Mammary microvascular endothelial cell (primary cell): ENCODE data around the gene KLF1. TPM values are rescaled to one million over a fixed set of nuclear protein-coding genes. Genes with fewer than 3 reads are reported as not detected.

Source experiments
- total RNA-seq: library from RNA; depleted of rRNA; stranded (reverse); fragments of >200 nt; gene quantifications from 2 replicates; pipeline ENCODE4 v1.2.3, GENCODE V29; 2015

The KLF1 gene
- total RNA-seq, result not detected in 2 replicates

DNA sequence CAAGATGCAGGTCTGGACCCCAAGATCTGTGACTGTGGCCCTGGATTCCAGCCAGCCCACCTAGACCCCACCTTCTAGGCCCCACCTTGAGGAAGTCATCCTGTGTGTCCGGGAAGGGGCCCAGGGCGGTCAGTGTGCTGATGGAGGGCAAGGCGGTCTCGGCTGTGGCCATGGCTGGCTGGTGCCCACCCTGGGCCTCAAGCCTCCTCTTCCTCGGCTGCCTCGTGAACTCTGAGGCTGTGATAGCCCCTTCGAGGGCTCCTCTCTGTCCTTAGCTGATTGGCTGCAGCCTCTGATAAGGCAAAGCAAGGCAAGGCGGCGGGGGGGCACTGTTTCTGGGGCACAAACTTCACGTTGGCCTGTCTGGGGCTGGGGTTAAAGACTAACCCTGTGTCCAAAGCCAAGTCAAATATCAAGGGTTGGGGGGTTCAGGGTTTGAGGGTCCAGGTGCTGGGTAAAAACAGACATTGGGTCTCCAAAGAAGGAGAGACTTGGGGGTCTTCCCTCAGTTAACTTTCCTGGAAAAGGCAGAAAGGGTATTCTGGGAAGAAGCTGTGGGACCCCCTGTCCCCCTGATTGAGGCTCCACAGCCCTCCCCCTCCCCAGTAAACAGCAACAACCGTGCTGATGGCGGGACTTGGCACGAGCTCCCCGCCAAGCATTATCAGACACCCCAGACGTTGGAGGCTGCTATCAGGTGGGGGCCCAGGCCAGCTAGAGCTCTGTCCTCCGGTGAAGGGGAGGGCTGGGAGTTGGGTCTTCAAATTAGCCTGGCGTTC lies at the start of gene KLF1:
TSS of gene KLF1 (minus strand) at position 233 of the 779 bp plus-strand sequence. CDS start at position 172, 61 bp downstream.

DNA sequence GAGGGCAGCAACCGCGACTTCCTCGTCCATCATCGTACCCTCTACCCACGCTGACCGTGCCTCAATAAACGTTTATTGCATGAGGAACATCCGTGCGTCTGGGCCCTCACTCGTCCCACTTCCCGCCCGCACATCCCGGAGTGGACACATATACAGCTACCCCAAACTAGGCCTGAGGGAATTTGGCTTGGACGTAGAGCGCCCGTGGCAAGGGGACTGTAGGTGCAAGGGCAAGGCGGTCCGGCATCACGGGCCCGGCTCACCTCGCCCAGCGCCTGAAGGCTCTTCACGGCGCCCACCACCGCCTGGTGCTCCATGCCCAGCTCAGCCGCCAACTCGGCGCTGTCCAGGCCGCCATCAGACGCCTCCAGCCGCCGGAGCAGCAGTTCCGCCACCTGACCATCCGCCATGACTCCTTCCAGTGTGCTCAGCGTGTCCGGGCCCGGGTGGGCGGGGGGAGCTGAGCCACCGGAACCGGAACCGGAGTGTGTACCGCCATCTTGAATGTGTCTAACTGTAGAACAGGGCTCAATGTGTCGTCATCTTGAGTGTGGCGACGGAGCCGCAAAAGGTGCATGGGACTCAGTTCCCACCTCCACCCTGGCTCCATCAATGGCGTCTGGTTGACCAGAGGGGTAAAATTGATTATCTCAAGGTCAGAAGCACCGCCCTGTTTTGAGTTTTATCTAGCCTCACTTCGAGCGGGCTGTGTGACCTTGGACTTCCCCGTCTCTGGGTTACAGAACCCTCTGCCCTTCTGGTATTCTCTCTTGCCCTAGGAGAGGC lies 46.5 kb upstream of the KLF1 start, which contains the start of gene FARSA:
TSS of gene FARSA (minus strand) at position 425 of the 786 bp plus-strand sequence. CDS start at position 410, 15 bp downstream.

DNA sequence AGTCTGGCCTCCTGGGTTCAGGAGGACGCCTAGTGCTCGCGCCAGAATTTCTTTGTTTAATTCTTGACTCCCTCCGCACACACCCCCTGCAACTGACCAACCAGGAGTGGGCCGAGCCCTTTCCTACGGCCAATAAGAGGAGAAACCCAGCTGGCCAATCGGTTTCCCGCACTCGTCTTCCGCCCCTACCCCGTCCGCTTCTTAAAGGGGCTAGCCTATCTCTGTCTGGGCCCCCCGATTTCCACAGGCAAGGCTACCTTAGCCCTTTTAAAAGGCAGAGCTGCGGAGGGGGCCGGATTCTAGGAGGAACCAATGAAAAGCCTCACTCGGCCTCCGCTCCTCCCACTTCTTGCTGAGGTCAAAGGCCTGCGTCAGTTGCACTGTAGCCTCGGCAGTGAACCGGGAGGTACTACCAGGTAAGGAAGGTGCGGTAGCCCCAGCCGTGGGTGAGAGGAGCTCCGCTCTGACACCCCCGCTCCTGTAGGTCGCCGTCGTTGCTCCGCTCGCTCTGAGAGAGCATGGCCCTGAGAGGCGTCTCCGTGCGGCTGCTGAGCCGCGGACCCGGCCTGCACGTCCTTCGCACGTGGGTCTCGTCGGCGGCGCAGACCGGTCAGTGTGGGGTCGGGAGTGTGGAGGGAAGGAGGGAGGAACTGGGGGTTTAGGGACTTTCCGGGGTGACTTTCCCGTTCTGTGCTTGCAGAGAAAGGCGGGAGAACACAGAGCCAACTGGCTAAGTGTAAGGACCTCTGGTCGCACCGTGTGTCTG lies 4.0 kb upstream of the KLF1 start, which contains the start of gene GCDH:
TSS of gene GCDH (plus strand) at position 374 of the 766 bp plus-strand sequence. CDS start at position 519, 145 bp downstream.

DNA sequence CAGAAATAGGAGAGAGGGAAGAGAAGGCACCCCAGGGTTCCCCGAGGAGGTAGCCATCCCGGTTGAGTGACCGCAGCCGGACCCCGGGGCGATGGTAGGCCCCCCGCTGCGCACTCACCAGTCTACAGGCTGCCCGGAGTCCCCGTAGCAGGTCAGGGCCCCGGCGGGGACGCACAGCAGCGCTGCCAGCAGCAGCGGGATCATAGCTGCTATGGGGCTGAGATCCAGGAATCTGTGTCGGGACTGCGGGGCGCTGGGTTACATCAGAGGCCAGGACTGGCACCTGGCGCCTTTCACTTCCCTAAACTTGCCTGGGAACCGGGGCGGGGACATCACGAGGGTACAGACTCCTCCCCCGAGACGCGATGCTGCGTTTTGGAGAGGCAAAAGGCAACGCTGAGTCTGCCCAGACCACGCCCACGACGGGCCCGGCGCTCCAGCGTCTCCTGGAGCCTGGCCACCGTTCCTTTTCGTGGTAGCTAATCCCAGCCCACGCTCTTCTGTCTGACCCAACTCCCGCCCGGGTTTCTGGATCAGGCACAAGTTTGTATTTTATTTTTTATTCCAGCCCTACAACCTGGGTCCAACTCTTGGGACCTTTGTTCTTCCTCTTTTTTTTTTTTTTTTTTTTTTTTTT lies 5.7 kb downstream of the KLF1 start, which contains the start of gene DNASE2:
TSS of gene DNASE2 (minus strand) at position 278 of the 637 bp plus-strand sequence. CDS start at position 204, 74 bp downstream.

DNA sequence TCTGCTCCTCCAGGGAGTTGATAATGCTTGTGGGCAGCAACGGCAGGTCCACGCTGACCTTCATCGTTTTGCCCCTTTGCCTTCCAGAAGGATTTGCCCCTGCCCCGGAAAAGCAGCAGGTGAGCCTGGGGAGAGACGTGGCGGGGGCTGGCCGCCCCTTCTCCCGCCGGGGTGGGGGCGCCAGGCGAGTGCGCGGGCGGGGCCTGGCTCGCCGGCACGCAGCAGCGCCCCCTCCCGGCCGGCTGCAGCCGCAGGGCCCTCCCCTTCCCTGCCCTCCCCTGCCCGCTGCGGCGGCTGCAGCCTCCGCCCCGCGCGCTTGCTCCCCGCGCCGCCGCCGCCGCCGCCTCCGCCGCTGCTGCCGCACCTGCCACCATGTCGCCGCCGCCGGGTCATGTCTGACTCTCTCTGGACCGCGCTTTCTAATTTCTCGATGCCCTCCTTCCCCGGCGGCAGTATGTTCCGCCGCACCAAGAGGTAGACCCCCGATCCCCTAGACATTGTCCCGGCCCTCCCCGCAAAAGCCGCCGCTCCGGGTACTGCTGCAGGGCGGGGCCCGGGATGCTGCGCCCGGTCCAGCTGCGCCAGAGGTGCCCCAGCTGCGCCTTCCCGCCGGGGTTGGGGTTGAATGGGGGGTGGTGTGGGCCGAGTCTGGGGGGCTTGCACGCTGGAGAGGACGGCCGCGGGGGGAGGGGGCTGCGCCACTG lies 48.7 kb downstream of the KLF1 start, which contains the start of gene MAST1:
TSS of gene MAST1 (plus strand) at position 334 of the 704 bp plus-strand sequence. CDS start at position 392, 58 bp downstream.

DNA sequence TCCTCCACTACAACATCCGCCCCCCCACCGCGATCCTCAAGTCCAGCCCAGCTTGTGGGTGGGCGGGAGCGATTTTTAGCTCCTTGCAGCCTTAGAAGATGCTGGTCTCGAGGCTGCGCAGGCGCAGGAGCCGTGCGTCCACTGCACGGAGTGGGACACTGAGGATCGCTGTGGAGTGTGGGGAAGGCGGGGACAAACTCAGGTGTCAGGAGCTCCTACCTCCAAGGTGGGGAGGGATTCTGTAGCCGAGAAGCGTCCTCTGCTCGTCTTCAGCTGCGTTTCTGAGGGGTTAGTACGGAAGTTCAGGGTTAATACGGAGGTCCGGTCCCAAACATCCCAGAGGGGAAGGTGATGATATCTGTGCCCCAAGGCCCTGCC lies 52.4 kb downstream of the KLF1 start, which contains the start of gene RTBDN:
TSS of gene RTBDN (minus strand) at position 14 of the 378 bp plus-strand sequence. CDS start 4,600 bp downstream, outside the sequence.

Other genes with a start within 250 kb of the KLF1 start
- 54.9 and 120 TPM in 2 replicates for gene MAN2B1, start 220.5 kb downstream of the KLF1 start, total RNA-seq
- gene WDR83, start 220.4 kb downstream of the KLF1 start, total RNA-seq, result 8.2 and 15.2 TPM in 2 replicates
- 75.2 and 80.9 TPM in 2 replicates for gene DHPS, start 205.3 kb downstream of the KLF1 start, total RNA-seq
- not detected in 2 replicates for gene GNG14, start 199.2 kb downstream of the KLF1 start, total RNA-seq
- 11.2 and 12.2 TPM in 2 replicates for gene FBXW9, start 190.6 kb downstream of the KLF1 start, total RNA-seq
- 15.9 and 22.0 TPM in 2 replicates for gene TNPO2, start 163.3 kb downstream of the KLF1 start, total RNA-seq
- 357 and 460 TPM in 2 replicates for gene TRIR, start 152.5 kb downstream of the KLF1 start, total RNA-seq
- 101 and 128 TPM in 2 replicates for gene GET3, start 149.7 kb downstream of the KLF1 start, total RNA-seq
- gene BEST2, start 135.4 kb downstream of the KLF1 start, total RNA-seq, result not detected in 2 replicates
- 7.1 and 9.2 TPM in 2 replicates for gene HOOK2, start 111.6 kb downstream of the KLF1 start, total RNA-seq
- gene JUNB, start 95.7 kb downstream of the KLF1 start, total RNA-seq, result 64.7 and 67.1 TPM in 2 replicates
- gene PRDX2, start 85.4 kb downstream of the KLF1 start, total RNA-seq, result 201 and 211 TPM in 2 replicates
- gene THSD8, start 85.1 kb downstream of the KLF1 start, total RNA-seq, result not detected in 2 replicates
- 36.4 and 46.4 TPM in 2 replicates for gene RNASEH2A, start 80.6 kb downstream of the KLF1 start, total RNA-seq
- gene RTBDN, start 52.6 kb downstream of the KLF1 start, total RNA-seq, result not detected in 2 replicates
- gene MAST1, start 48.7 kb downstream of the KLF1 start, total RNA-seq, result 2.6 TPM in 1 of 2 replicates, not detected in the other
- gene DNASE2, start 5.8 kb downstream of the KLF1 start, total RNA-seq, result 36.9 and 41.3 TPM in 2 replicates
- 32.0 and 42.9 TPM in 2 replicates for gene GCDH, start 4.0 kb upstream of the KLF1 start, total RNA-seq
- 0.13 and 0.64 TPM in 2 replicates for gene SYCE2, start 32.1 kb upstream of the KLF1 start, total RNA-seq
- gene FARSA, start 46.5 kb upstream of the KLF1 start, total RNA-seq, result 91.5 and 95.4 TPM in 2 replicates
- 1,347 and 1,380 TPM in 2 replicates for gene CALR, start 51.4 kb upstream of the KLF1 start, total RNA-seq
- 151 and 158 TPM in 2 replicates for gene RAD23A, start 58.7 kb upstream of the KLF1 start, total RNA-seq
- 70.1 and 88.1 TPM in 2 replicates for gene GADD45GIP1, start 70.0 kb upstream of the KLF1 start, total RNA-seq
- gene DAND5, start 82.4 kb upstream of the KLF1 start, total RNA-seq, result 0.07 TPM in 1 of 2 replicates, not detected in the other
- 7.1 and 8.8 TPM in 2 replicates for gene NFIX, start 108.3 kb upstream of the KLF1 start, total RNA-seq
- 125 and 131 TPM in 2 replicates for gene LYL1, start 215.7 kb upstream of the KLF1 start, total RNA-seq
- 43.1 and 48.7 TPM in 2 replicates for gene TRMT1, start 229.5 kb upstream of the KLF1 start, total RNA-seq
- 65.8 and 74.4 TPM in 2 replicates for gene NACC1, start 231.1 kb upstream of the KLF1 start, total RNA-seq